ENCODE results near the gene KRTAP5-1.

Gene KRTAP5-1

GRCh38 chr11:1571760-1572196, 13.3 kb downstream of the KRTAP5-1 start:
- no peak for DNase-seq (ENCODE audit: low spot score)

- DNase-seq (ENCODE audit: low spot score): no peak
These were observed 14.0 kb downstream of the KRTAP5-1 start for GRCh38 chr11:1570896-1571759.

DNA sequence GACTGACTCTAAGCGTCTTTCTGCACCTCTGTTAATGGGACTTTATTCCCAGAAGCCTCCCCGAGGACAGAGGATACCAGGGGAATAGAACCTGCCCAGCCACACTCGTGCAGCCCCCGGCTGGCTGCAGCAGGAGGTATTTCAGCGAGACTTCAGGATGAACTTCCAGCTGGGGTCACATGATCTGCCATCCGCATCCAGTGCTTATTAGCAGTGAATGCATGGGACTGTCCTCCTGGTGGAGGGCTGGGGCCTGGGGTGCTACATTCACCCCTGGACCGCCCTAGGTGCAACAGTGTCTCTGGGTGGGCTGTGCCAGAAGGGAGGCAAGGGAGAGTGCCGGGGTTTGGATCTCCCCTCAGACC, 14.6 kb downstream of the KRTAP5-1 start:
- DNase-seq (ENCODE audit: low spot score): no peak

- DNase-seq (ENCODE audit: low spot score): no peak
These were observed 15.1 kb downstream of the KRTAP5-1 start for GRCh38 chr11:1570001-1570453.

GRCh38 chr11:1569251-1569780, 15.8 kb downstream of the KRTAP5-1 start:
- no peak for DNase-seq (ENCODE audit: low spot score)

GRCh38 chr11:1568441-1568911, 16.6 kb downstream of the KRTAP5-1 start:
- no peak for DNase-seq (ENCODE audit: low spot score)

- no peak for DNase-seq (ENCODE audit: low spot score)
These were observed 17.4 kb downstream of the KRTAP5-1 start for GRCh38 chr11:1567721-1568100.

GRCh38 chr11:1567052-1567720, 17.9 kb downstream of the KRTAP5-1 start:
- no peak for DNase-seq (ENCODE audit: low spot score)

- DNase-seq (ENCODE audit: low spot score): no peak
These were observed 18.6 kb downstream of the KRTAP5-1 start for GRCh38 chr11:1566381-1567051.

DNA sequence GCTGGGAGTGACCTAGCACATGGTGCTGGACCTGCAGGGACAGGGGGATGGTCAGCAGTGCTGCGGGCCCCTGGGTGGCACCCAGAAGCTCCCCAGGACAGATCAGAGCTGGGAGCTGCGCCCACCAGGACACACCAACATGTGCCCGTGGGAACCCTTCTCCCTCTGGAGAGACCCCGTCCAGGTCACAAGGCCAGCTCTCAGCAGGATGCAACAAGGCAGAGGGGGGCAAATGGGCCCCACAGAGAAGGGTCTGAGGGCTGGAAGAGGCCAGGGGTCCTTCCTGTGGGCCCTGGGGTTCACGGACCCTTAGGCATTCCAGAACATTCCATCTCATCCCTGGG, 19.2 kb downstream of the KRTAP5-1 start:
- DNase-seq (ENCODE audit: low spot score): no peak

GRCh38 chr11:1565173-1565903, 19.7 kb downstream of the KRTAP5-1 start:
- DNase-seq (ENCODE audit: low spot score): no peak

- DNase-seq (ENCODE audit: low spot score): no peak
These were observed 20.4 kb downstream of the KRTAP5-1 start for GRCh38 chr11:1564535-1565172.

- DNase-seq (ENCODE audit: low spot score): no peak
These were observed 21.2 kb downstream of the KRTAP5-1 start for GRCh38 chr11:1563697-1564534.

DNA sequence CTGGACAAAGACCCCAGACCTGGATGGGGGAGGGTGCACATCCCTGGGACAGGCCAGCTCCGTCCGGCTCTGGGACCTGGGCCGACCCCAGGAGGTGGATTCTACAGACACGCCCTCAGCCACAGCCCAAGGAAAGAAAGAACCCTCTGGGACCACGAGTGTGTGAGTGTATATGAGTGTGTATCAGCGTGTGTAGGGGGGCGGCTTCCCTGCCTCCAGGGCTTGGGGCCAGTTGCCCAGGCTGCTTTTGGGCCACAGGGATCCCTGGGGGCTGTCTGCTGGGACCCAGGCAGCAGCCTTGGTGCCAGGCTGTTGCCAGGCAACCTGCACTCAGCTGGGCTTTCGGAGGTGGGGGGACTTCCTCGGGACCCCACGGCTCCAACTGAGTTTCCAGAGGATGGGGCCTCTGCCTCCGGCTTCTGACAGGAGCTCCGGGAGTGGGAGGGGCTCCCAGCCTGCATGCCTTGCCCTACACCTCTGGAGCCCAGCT, 21.9 kb downstream of the KRTAP5-1 start:
- DNase-seq (ENCODE audit: low spot score): no peak

GRCh38 chr11:1562469-1563148, 22.5 kb downstream of the KRTAP5-1 start:
- no peak for DNase-seq (ENCODE audit: low spot score)

DNA sequence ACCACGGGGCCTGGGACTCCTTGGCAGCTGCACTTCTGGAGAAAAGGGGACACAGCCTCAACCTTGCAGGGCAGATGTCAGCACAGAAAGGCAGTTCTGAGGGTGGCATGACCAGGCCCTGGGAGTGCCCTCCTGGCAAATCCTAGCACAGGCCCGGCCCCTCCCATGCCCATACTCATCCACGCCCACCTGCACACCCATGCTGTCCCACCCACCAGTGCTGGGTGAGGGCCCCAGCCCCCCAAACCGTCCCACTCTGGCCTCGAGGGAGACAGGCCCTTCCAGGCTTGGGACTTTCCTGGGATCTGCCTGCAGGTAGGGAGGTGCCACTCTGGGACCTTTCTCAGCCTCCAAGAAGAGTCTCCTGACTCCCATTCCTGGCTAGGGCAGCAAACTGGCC, 23.1 kb downstream of the KRTAP5-1 start:
- no peak for DNase-seq (ENCODE audit: low spot score)

GRCh38 chr11:1561266-1561665, 23.8 kb downstream of the KRTAP5-1 start:
- no peak for DNase-seq (ENCODE audit: low spot score)

DNA sequence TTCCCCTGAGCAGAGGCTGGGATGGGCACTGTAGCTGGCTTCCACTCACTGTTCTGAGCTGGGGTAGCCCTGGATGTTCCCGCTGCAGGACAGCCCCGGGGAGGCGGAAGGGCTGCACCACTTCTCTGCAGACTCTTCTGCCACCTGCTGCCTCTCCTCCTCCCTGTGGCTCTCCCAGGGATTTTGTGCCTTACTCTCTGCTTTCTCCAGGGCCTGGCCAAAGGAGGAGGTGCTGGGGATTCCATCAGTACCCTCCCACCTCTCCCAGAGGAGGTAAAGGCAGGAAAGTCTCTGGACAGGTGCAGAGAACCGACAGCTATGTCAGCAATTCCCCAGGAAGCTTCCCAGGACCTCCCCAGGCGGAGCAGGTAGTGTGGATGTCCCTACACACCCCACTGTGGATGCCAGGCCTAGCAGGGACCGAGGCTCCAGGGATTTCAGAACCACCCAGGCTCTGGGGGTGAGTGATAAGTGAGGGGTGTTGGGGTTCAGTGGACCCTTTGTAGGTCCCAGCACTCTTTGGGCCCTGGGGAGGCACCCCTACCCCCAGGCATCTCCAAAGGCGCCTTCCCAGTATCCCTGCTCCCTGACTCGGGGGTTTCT, 24.3 kb downstream of the KRTAP5-1 start:
- no peak for DNase-seq (ENCODE audit: low spot score)

GRCh38 chr11:1560002-1560648, 25.0 kb downstream of the KRTAP5-1 start:
- DNase-seq (ENCODE audit: low spot score): no peak

All from hematopoietic multipotent progenitor cell treated with erythropoietin and hydrocortisone succinate and interleukin-3 and kit ligand, for 17 days (in vitro differentiated cells).